H7 (cell line): Measurements from ENCODE around the gene EPB41L2. TPM values are rescaled to one million over a fixed set of nuclear protein-coding genes. Genes with fewer than 3 reads are reported as not detected.

Experiments used
- DNase-seq: peaks from one replicate; pipeline ENCODE4 v3.0.0; 2012
- H3K27me3 ChIP-seq: 2 replicates; pipeline ENCODE4 v1.6.0; 2011; ENCODE audit warnings: mild to moderate bottlenecking, low read length; ENCODE audit not compliant: control insufficient read depth, insufficient read depth
- H3K36me3 ChIP-seq: replicated peaks from 2 replicates; pipeline ENCODE4 v1.5.1; 2011; ENCODE audit warnings: low read length; ENCODE audit not compliant: control insufficient read depth, insufficient read depth
- H3K4me3 ChIP-seq: 2 replicates; pipeline ENCODE4 v1.5.1; 2011; ENCODE audit warnings: low read depth, mild to moderate bottlenecking, control low read depth, low read length, moderate library complexity; ENCODE audit not compliant: insufficient read depth
- total RNA-seq: library from RNA; depleted of rRNA; stranded (reverse); fragments of >200 nt; shearing (Covaris generic); gene quantifications from 2 replicates; pipeline ENCODE4 v1.2.3, GENCODE V29; 2014

EPB41L2 gene
- total RNA-seq, 1 experiment from 2014 or later = 25.9 TPM

GRCh38 chr6:130908188-130908587 is 154.9 kb downstream of the EPB41L2 start:
- Histone ChIP-seq H3K36me3 (no peaks in the 10 kb centered on the region), H3K4me3 (no peak overlapping the region), H3K27me3 (no peaks in the 10 kb centered on the region)
- DNase-seq = no peak

- H3K27me3 ChIP-seq = no peaks in the 10 kb centered on the region
- no peak overlapping the region for H3K4me3 ChIP-seq
- DNase-seq = no peak
- H3K36me3 ChIP-seq = no peaks in the 10 kb centered on the region
Measured at GRCh38 chr6:130907687-130908086, 155.4 kb downstream of the EPB41L2 start.

GRCh38 chr6:130906736-130907381 is 156.2 kb downstream of the EPB41L2 start:
- Histone ChIP-seq H3K4me3 (no peak overlapping the region), H3K27me3 (no peaks in the 10 kb centered on the region), H3K36me3 (no peaks in the 10 kb centered on the region)
- DNase-seq = no peak

DNA sequence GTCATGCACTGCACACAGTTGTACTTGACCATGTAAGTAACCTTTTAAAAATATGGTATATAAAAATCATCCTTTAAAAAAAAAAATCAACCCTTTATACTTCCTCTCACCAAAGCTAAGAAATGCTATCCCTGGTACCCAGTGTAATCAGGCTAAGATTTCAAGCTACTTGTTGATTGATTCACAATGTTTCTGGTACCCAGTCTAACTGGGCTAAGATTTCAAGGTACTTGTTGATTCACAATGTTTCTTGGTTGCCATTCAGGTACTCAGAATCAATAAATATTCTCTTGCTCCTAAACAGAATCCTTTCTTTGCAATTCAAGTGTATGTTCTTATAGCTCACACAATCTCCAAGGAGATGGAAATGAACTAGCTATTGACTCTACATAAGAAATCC is 159.4 kb downstream of the EPB41L2 start:
- DNase-seq = no peak
- Histone ChIP-seq H3K4me3 (no peak overlapping the region), H3K36me3 (no peaks in the 10 kb centered on the region), H3K27me3 (no peaks in the 10 kb centered on the region)

GRCh38 chr6:130903007-130903406 is 160.0 kb downstream of the EPB41L2 start:
- no peaks in the 10 kb centered on the region for H3K27me3 ChIP-seq
- no peaks in the 10 kb centered on the region for H3K36me3 ChIP-seq
- H3K4me3 ChIP-seq = no peak overlapping the region
- DNase-seq = no peak

- no peak for DNase-seq
- H3K36me3 ChIP-seq = no peaks in the 10 kb centered on the region
- no peak overlapping the region for H3K4me3 ChIP-seq
- no peaks in the 10 kb centered on the region for H3K27me3 ChIP-seq
Measured at GRCh38 chr6:130900913-130901312, 162.1 kb downstream of the EPB41L2 start.

DNA sequence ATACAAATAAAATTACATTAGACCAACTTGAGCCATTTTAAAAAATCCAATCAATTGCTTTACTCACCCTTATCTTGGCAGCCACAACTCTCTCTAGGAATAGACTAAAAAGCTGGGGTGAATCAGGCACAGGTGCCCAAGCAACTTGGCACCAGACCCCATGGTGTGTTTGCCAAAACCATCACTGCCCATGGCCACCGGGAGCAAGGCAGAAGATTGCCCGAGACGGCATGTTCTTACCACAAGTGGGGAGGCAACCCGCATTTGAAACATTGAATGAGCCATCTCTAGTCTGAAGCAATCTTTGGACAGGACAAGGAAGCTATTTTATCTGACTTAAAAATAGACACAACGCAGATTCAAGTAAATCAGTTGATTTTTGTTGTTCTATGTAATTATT is 166.8 kb downstream of the EPB41L2 start:
- H3K36me3 ChIP-seq = 0 out of 2 replicates have a peak, but pooled peaks cover 2% of the 10 kb centered on the region
- no peak overlapping the region for H3K4me3 ChIP-seq
- H3K27me3 ChIP-seq = no peaks in the 10 kb centered on the region
- DNase-seq = no peak

GRCh38 chr6:130895516-130895915 is 167.5 kb downstream of the EPB41L2 start:
- Histone ChIP-seq H3K27me3 (no peaks in the 10 kb centered on the region), H3K36me3 (0 out of 2 replicates have a peak, but pooled peaks cover 2% of the 10 kb centered on the region), H3K4me3 (no peak overlapping the region)
- no peak for DNase-seq

DNA sequence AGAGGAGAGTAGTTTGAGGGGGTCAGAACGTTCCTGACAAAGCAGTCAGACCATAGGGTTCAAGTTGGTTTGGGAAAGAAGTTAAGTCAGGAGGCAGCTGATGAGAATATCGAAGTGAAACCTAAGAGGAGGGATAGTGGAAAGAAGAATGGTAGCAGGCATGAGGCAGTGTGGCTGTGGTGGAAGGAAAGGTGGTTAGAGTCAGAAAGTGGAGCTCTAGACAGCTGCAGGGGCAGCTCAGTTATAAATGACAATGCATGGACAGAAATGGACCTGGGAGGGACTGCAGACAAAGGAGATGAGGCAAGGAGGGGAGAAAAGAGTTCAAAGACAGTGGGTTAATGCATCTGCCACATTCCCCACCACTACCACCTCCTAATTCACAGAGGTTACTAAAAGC is 169.3 kb downstream of the EPB41L2 start:
- DNase-seq = no peak
- no peaks in the 10 kb centered on the region for H3K27me3 ChIP-seq
- peaks cover 2% of the 10 kb centered on the region; the same call in 1 of the 2 replicates for H3K36me3 ChIP-seq
- H3K4me3 ChIP-seq = no peak overlapping the region

- no peaks in the 10 kb centered on the region for H3K27me3 ChIP-seq
- DNase-seq = no peak
- H3K4me3 ChIP-seq = no peak overlapping the region
- H3K36me3 ChIP-seq = peaks cover 2% of the 10 kb centered on the region; the same call in 1 of the 2 replicates
Measured at GRCh38 chr6:130893277-130893676, 169.8 kb downstream of the EPB41L2 start.

- no peak overlapping the region for H3K4me3 ChIP-seq
- H3K36me3 ChIP-seq = peaks cover 2% of the 10 kb centered on the region; the same call in 1 of the 2 replicates
- H3K27me3 ChIP-seq = no peaks in the 10 kb centered on the region
- no peak for DNase-seq
Measured at GRCh38 chr6:130890521-130890971, 172.5 kb downstream of the EPB41L2 start.

DNA sequence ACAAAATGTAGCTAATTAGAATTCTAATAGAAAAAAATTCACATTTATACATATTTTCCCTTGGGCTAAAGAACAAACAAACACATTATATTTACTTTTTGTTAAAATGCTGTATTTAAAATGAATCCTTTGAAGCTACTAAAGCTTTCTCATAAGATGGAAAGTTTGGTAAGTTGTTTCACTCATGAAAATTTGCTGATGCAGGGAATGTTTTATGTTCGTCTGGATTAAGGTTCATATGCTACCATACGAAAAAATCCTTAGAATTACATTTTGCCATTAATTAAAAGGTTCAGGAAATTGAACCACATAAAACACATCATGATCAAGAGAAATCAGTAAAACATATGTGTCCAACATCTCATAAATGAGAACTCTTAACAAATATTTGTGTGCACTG is 173.6 kb downstream of the EPB41L2 start:
- H3K27me3 ChIP-seq = no peaks in the 10 kb centered on the region
- H3K4me3 ChIP-seq = no peak overlapping the region
- DNase-seq = no peak
- H3K36me3 ChIP-seq = peaks cover 2% of the 10 kb centered on the region

DNA sequence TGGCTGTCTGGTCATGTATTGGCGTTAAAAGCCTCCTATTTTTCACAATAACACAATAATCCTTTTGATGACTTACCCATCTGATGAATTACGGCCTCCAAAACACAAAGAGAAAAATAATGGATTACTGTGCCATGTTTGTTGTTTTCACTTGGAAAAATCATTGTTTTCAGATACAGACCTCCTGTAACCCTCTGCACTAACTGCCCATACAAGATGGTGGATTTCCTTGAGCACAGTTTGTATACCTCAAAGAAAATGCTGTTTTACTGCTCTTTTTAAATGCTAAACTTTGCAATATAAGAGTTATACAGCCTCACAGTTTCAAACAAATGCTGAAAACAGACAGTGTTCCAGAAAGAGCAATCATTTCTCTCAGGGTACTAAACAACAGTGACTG is 174.8 kb downstream of the EPB41L2 start:
- no peak for DNase-seq
- Histone ChIP-seq H3K36me3 (no peaks in the 10 kb centered on the region; the same call in none of the 2 replicates), H3K4me3 (no peak overlapping the region), H3K27me3 (no peaks in the 10 kb centered on the region)

- H3K27me3 ChIP-seq = no peaks in the 10 kb centered on the region
- no peaks in the 10 kb centered on the region; the same call in none of the 2 replicates for H3K36me3 ChIP-seq
- no peak overlapping the region for H3K4me3 ChIP-seq
- DNase-seq = no peak
Measured at GRCh38 chr6:130886966-130887365, 176.1 kb downstream of the EPB41L2 start.

- Histone ChIP-seq H3K27me3 (no peaks in the 10 kb centered on the region), H3K36me3 (no peaks in the 10 kb centered on the region; the same call in none of the 2 replicates), H3K4me3 (no peak overlapping the region)
- DNase-seq = peak; percentile 27
Measured at GRCh38 chr6:130885392-130886192, 177.5 kb downstream of the EPB41L2 start.
